Measurements from ENCODE around the gene SYNCRIP. TPM values are rescaled to one million over a fixed set of nuclear protein-coding genes. Genes with fewer than 3 reads are reported as not detected.

SYNCRIP gene
- total and polyA plus RNA-seq, 2 of the 13 experiments (the other 11 are each of a cell fraction or from before 2014, with no cell fraction given) = 8.1 to 112 TPM

GRCh38 chr6:85641897-85642773 is 551 bp downstream of the SYNCRIP start (continued):
- TF ChIP-seq ZIK1 (CRISPR knock-in tag; IDR thresholded peaks at IDR 0.05; ENCODE audit: borderline replicate concordance, low read depth) (no peak), MAX (IDR thresholded peaks at IDR 0.05) (peak; percentile 62), NBN (conservative IDR thresholded peaks at IDR 0.05) (no peak), E2F5 (CRISPR knock-in tag; conservative IDR thresholded peaks at IDR 0.05) (no peak), DRAP1 (CRISPR knock-in tag; IDR thresholded peaks at IDR 0.05) (0 out of 2 replicates have a peak, but pooled peaks have one; percentile 6), ZNF138 (CRISPR knock-in tag; IDR thresholded peaks at IDR 0.05; ENCODE audit: low read depth) (0 out of 2 replicates have a peak, but pooled peaks have one; percentile 26), ZNF777 (CRISPR knock-in tag; IDR thresholded peaks at IDR 0.05) (peak; percentile 42; the same call in 1 of the 2 replicates), MXD1 (CRISPR knock-in tag; IDR thresholded peaks at IDR 0.05) (peak; percentile 18), CSRNP1 (CRISPR knock-in tag; IDR thresholded peaks at IDR 0.05) (peak; percentile 80; the same call in 1 of the 2 replicates), REXO4 (CRISPR knock-in tag; IDR thresholded peaks at IDR 0.05; ENCODE audit: borderline replicate concordance) (0 out of 2 replicates have a peak, but pooled peaks have one; percentile 47), NFATC3 (CRISPR knock-in tag; IDR thresholded peaks at IDR 0.05) (no peak), ETV6 (CRISPR knock-in tag; conservative IDR thresholded peaks at IDR 0.05) (peak; percentile 16; the same call in 1 of the 2 replicates), ZBTB4 (CRISPR knock-in tag; IDR thresholded peaks at IDR 0.05; ENCODE audit: borderline replicate concordance) (no peak), ZNF343 (CRISPR knock-in tag; IDR thresholded peaks at IDR 0.05) (peak; percentile 60; the same call in 1 of the 2 replicates), RBFOX2 (IDR thresholded peaks at IDR 0.05; ENCODE audit: low read depth, low read length) (peak; percentile 92), SAP130 (CRISPR knock-in tag; IDR thresholded peaks at IDR 0.05; ENCODE audit: low read depth) (peak; percentile 30)

Measured in HepG2 (cell line).